Adrenal gland (tissue), 12 donors: ENCODE results near the gene TGFBRAP1. TPM values are rescaled to one million over a fixed set of nuclear protein-coding genes. Genes with fewer than 3 reads are reported as not detected.

Experiments used
- DNase-seq, 7 donors: peaks; one replicate each; pipeline ENCODE4 v3.0.0-alpha.2; 2019 to 2020
- H3K27ac ChIP-seq, 5 donors: fragments of 200-600 bp; sonication (generic) in 4 of 5; 1 replicate in 3 of 5; 2 replicates in 2 of 5; pipeline versions ENCODE4 v1.5.1 to v1.8.0; 2016 to 2020; ENCODE audit warnings: mild to moderate bottlenecking in 1 of 5
- H3K27me3 ChIP-seq: fragments of 200-600 bp; 2 replicates; pipeline ENCODE4 v1.8.0; 2021
- H3K36me3 ChIP-seq, 2 donors: fragments of 200-600 bp; replicated peaks in 1 of 2; 1 replicate in 1 of 2; 2 replicates in 1 of 2; pipeline versions ENCODE4 v1.5.1 to v1.8.0; 2018 to 2022
- H3K4me1 ChIP-seq, 2 donors: fragments of 200-600 bp; replicated peaks in 1 of 2; 1 replicate in 1 of 2; 2 replicates in 1 of 2; pipeline versions ENCODE4 v1.5.1 to v1.8.0; 2018 to 2021
- H3K4me3 ChIP-seq, 4 donors: fragments of 200-600 bp; sonication (generic) in 3 of 4; one replicate each; pipeline ENCODE4 v1.5.1; 2016 to 2018
- H3K9me3 ChIP-seq, 3 donors: fragments of 200-600 bp; sonication (generic) in 1 of 3; replicated peaks in 1 of 3; 1 replicate in 2 of 3; 2 replicates in 1 of 3; pipeline versions ENCODE4 v1.5.1 to v1.8.0; 2016 to 2021
- CTCF ChIP-seq, 6 experiments: fragments of 450-650 bp in 4 of 6; fragments of 200-600 bp in 2 of 6; sonication (generic) in 1 of 6; IDR thresholded peaks; 1 replicate in 5 of 6; 2 replicates in 1 of 6; pipeline versions ENCODE4 v1.5.1 to v1.8.0; 2016 to 2021; ENCODE audit warnings: antibody characterized with exemption in 6 of 6, mild to moderate bottlenecking in 2 of 6, moderate library complexity in 1 of 6
- POLR2A ChIP-seq, 2 donors: fragments of 450-650 bp; IDR thresholded peaks; one replicate each; pipeline ENCODE4 v1.6.1; 2017; ENCODE audit warnings: antibody characterized with exemption in 2 of 2, mild to moderate bottlenecking in 2 of 2, moderate library complexity in 1 of 2
- WGBS, 4 donors: extraction: QIAGEN DNeasy Blood & Tissue Kit in 2 of 4; methylation state at CpG; one replicate each; pipeline versions ENCODE4 v1.1.5 to v1.1.7; 2013 to 2017; 5-methylcytosine and 5-hydroxymethylcytosine counted together
- intact Hi-C, 2 donors: fragments of 100-400 bp; cut with DNase I; formaldehyde crosslinking; loops; one replicate each; pipeline versions ENCODE4 v1.14.1 to v1.15.0; 2022 to 2023
- polyA plus RNA-seq, 3 donors: library from polyadenylated mRNA; stranded (reverse); fragments of 200-250 nt in 2 of 3; fragments of 350-450 nt in 1 of 3; fragmentation: Illumina TruSeq in 1 of 3; extraction: RNeasy Lipid Tissue Mini Kit (QIAGEN cat#74804) in 1 of 3; gene quantifications; one replicate each; pipeline ENCODE4 v1.2.3, GENCODE V29; 2013 to 2014
- total RNA-seq, 9 donors: library from RNA; depleted of rRNA in 4 of 9; stranded (reverse); fragments of >200 nt in 4 of 9; fragments of 120-200 nt in 1 of 9; fragmentation: NEBNext Ultra II Directional in 1 of 9; extraction: Animal tissue kit (Norgen Biotek cat#: 25700) in 1 of 9; gene quantifications; one replicate each; pipeline versions ENCODE4 v1.1.0 to v1.2.4, GENCODE V29; 2013 to 2023
- donor health status: healthy with polysubstance abuse.
- donor health status: Bipolar disorder and iron deficiency.
- donor health status: DM: yes; HTN: yes; CAD: no.
- donor health status: DM: no; HTN: no; CAD: no.
- donor health status: DM: no; HTN: no; CAD: no.
- donor health status: DM: yes; HTN: yes; CAD: no.

Gene TGFBRAP1
- total and polyA plus RNA-seq, 12 donors: 5.1 to 29.7 (median 22.3) TPM

GRCh38 chr2:105283532-105283931 lies 46.0 kb downstream of the TGFBRAP1 start:
- intact Hi-C loops: no loop called here
- WGBS, 4 donors: 96 to 100% (median 98%) methylated on average over 4 of the region's 4 CpGs
- H3K36me3 ChIP-seq: peaks cover 0 to 64% of the 10 kb centered on the region in 2 donors

GRCh38 chr2:105280281-105280680 lies 49.3 kb downstream of the TGFBRAP1 start:
- peaks cover 0 to 68% of the 10 kb centered on the region in 2 donors for H3K36me3 ChIP-seq
- no peak overlapping the region for H3K27ac ChIP-seq

More at GRCh38 chr2:105283532-105283931, 46.0 kb downstream of the TGFBRAP1 start:
- Histone ChIP-seq H3K4me1 (no peaks in the 10 kb centered on the region), H3K27ac (no peak overlapping the region), H3K4me3 (no peak overlapping the region), H3K9me3 (no peaks in the 10 kb centered on the region), H3K27me3 (no peaks in the 10 kb centered on the region)
- TF ChIP-seq POLR2A (IDR thresholded peaks at IDR 0.05) (no peak), CTCF (IDR thresholded peaks at IDR 0.05) (no peak)
- no peak for DNase-seq

GRCh38 chr2:105279126-105279525 lies 50.4 kb downstream of the TGFBRAP1 start:
- peaks cover 0 to 63% of the 10 kb centered on the region in 2 donors for H3K36me3 ChIP-seq
- intact Hi-C loops: no loop called here
- WGBS, 4 donors: 71 to 100% (median 98%) methylated on average over 1 of the region's 1 CpG

More at GRCh38 chr2:105280281-105280680, 49.3 kb downstream of the TGFBRAP1 start:
- no peak for TF ChIP-seq POLR2A (IDR thresholded peaks at IDR 0.05)
- no peak for TF ChIP-seq CTCF (IDR thresholded peaks at IDR 0.05)
- no peak for DNase-seq
- WGBS, 4 donors: 91 to 95% (median 93%) methylated on average over 5 to 10 of the region's 10 CpGs
- H3K27me3 ChIP-seq: no peaks in the 10 kb centered on the region
- intact Hi-C loops: no loop called here
- no peaks in the 10 kb centered on the region for H3K9me3 ChIP-seq
- no peaks in the 10 kb centered on the region for H3K4me1 ChIP-seq
- no peak overlapping the region for H3K4me3 ChIP-seq

GRCh38 chr2:105278654-105279053 lies 50.9 kb downstream of the TGFBRAP1 start:
- H3K27ac ChIP-seq: no peak overlapping the region
- H3K36me3 ChIP-seq: peaks cover 0 to 59% of the 10 kb centered on the region in 2 donors
- DNase-seq: no peak

More at GRCh38 chr2:105279126-105279525, 50.4 kb downstream of the TGFBRAP1 start:
- H3K27me3 ChIP-seq: no peaks in the 10 kb centered on the region
- no peak overlapping the region for H3K27ac ChIP-seq
- TF ChIP-seq CTCF (IDR thresholded peaks at IDR 0.05): no peak
- no peak for TF ChIP-seq POLR2A (IDR thresholded peaks at IDR 0.05)
- peaks cover 0 to 3% of the 10 kb centered on the region in 2 donors for H3K4me1 ChIP-seq
- DNase-seq: no peak
- no peaks in the 10 kb centered on the region for H3K9me3 ChIP-seq
- H3K4me3 ChIP-seq: no peak overlapping the region

More at GRCh38 chr2:105278654-105279053, 50.9 kb downstream of the TGFBRAP1 start:
- TF ChIP-seq POLR2A (IDR thresholded peaks at IDR 0.05) (no peak), CTCF (IDR thresholded peaks at IDR 0.05) (no peak)
- intact Hi-C loops: no loop called here
- peaks cover 0 to 8% of the 10 kb centered on the region in 2 donors for H3K4me1 ChIP-seq
- 70 to 89% (median 82%) methylated on average over 5 of the region's 5 CpGs for WGBS, 4 donors
- no peaks in the 10 kb centered on the region for H3K27me3 ChIP-seq
- no peaks in the 10 kb centered on the region for H3K9me3 ChIP-seq
- H3K4me3 ChIP-seq: no peak overlapping the region
